ENCODE data around the gene ZNF140. TPM values are rescaled to one million over a fixed set of nuclear protein-coding genes. Genes with fewer than 3 reads are reported as not detected.

Gene ZNF140
- total RNA-seq, 1 experiment from 2014 or later = 16.0 TPM

DNA sequence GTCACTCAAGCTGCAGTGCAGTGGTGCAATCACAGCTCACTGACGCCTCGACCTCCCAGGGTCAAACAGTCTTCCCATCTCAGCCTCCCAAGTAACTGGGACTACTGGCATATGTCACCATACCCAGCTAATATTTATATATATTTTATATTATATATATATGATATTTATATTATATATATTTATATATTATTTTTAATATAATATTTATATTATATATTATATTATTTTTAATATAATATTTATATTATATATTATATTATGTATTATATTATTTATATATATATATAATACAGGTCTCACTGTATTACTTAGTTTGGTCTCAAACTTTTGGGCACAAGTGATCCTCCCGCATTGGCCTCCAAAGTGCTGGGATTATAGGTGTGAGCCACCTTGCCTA is 34.0 kb upstream of the ZNF140 start:
- BruUV-seq (replicated peaks) = no TSS peak
- peaks cover 34% of the 10 kb centered on the region for H3K9me3 Mint-ChIP-seq (ENCODE audit: low read depth, unreplicated experiment)
- TF ChIP-seq, protein P1, sequence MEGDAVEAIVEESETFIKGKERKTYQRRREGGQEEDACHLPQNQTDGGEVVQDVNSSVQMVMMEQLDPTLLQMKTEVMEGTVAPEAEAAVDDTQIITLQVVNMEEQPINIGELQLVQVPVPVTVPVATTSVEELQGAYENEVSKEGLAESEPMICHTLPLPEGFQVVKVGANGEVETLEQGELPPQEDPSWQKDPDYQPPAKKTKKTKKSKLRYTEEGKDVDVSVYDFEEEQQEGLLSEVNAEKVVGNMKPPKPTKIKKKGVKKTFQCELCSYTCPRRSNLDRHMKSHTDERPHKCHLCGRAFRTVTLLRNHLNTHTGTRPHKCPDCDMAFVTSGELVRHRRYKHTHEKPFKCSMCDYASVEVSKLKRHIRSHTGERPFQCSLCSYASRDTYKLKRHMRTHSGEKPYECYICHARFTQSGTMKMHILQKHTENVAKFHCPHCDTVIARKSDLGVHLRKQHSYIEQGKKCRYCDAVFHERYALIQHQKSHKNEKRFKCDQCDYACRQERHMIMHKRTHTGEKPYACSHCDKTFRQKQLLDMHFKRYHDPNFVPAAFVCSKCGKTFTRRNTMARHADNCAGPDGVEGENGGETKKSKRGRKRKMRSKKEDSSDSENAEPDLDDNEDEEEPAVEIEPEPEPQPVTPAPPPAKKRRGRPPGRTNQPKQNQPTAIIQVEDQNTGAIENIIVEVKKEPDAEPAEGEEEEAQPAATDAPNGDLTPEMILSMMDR (IDR thresholded peaks at IDR 0.05; ENCODE audit: unreplicated experiment) = no peak

DNA sequence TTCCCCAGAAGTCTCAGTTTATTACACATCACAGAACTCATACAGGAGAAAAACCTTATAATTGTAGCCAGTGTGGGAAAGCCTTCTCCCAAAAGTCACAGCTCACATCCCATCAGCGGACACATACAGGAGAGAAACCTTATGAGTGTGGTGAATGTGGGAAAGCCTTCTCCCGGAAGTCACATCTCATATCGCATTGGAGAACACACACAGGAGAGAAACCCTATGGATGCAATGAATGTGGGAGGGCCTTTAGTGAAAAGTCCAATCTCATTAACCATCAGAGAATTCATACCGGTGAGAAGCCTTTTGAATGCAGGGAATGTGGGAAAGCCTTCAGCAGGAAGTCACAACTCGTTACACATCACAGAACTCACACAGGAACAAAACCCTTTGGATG is 23.3 kb upstream of the ZNF140 start:
- Mint-ChIP-seq H3K36me3 (ENCODE audit: insufficient read depth, unreplicated experiment) (peaks cover 50% of the 10 kb centered on the region), H3K4me1 (ENCODE audit: low read depth, unreplicated experiment) (no peaks in the 10 kb centered on the region), H3K4me3 (ENCODE audit: low read depth, unreplicated experiment) (no peak overlapping the region), H3K27me3 (ENCODE audit: unreplicated experiment) (no peaks in the 10 kb centered on the region), H3K9me3 (ENCODE audit: low read depth, unreplicated experiment) (peaks cover 30% of the 10 kb centered on the region), H3K27ac (ENCODE audit: unreplicated experiment) (peak overlapping the region; percentile 73)
- no peak for DNase-seq
- CTCF ChIA-PET = no interaction called here
- intact Hi-C loops (cut with micrococcal nuclease; ENCODE audit: unreplicated experiment) = no loop called here
- TF ChIP-seq, protein P1 (IDR thresholded peaks at IDR 0.05; ENCODE audit: unreplicated experiment) = no peak
- no TSS peak for BruUV-seq (replicated peaks)

More for the DNA sequence above, 34.0 kb upstream of the ZNF140 start:
- intact Hi-C loops (cut with micrococcal nuclease; ENCODE audit: unreplicated experiment) = no loop called here
- DNase-seq = no peak
- H3K27me3 Mint-ChIP-seq (ENCODE audit: unreplicated experiment) = no peaks in the 10 kb centered on the region
- H3K36me3 Mint-ChIP-seq (ENCODE audit: insufficient read depth, unreplicated experiment) = peaks cover 82% of the 10 kb centered on the region
- H3K27ac Mint-ChIP-seq (ENCODE audit: unreplicated experiment) = no peak overlapping the region
- H3K4me1 Mint-ChIP-seq (ENCODE audit: low read depth, unreplicated experiment) = no peaks in the 10 kb centered on the region
- no peak overlapping the region for H3K4me3 Mint-ChIP-seq (ENCODE audit: low read depth, unreplicated experiment)
- CTCF ChIA-PET = no interaction called here

DNA sequence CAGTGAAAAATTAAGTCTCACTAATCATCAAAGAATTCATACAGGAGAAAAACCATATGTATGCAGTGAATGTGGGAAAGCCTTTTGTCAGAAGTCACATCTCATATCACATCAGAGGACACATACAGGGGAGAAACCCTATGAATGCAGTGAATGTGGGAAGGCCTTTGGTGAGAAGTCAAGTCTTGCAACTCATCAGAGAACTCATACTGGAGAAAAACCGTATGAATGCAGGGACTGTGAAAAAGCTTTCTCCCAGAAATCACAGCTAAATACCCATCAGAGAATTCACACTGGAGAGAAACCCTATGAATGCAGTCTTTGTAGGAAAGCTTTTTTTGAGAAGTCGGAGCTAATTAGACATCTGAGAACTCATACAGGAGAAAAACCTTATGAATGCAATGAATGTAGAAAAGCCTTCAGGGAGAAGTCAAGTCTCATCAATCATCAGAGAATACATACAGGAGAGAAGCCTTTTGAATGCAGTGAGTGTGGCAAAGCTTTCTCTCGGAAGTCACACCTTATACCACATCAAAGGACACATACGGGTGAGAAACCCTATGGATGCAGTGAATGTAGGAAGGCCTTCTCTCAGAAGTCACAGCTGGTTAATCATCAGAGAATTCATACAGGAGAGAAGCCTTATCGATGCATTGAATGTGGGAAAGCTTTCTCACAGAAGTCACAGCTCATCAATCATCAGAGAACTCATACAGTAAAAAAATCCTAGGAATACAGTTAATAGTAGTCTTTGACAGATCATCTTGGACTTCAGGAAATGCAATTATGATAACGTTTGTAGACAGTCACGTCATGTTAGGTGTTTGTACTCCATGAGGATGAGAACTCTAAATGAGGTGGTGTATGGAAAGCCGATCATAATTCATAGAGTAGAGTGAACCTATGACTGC is 22.3 kb upstream of the ZNF140 start:
- CTCF ChIA-PET = no interaction called here
- Mint-ChIP-seq H3K36me3 (ENCODE audit: insufficient read depth, unreplicated experiment) (peaks cover 42% of the 10 kb centered on the region), H3K9me3 (ENCODE audit: low read depth, unreplicated experiment) (peaks cover 30% of the 10 kb centered on the region), H3K4me3 (ENCODE audit: low read depth, unreplicated experiment) (no peak overlapping the region), H3K4me1 (ENCODE audit: low read depth, unreplicated experiment) (no peaks in the 10 kb centered on the region), H3K27me3 (ENCODE audit: unreplicated experiment) (no peaks in the 10 kb centered on the region), H3K27ac (ENCODE audit: unreplicated experiment) (peak overlapping the region; percentile 73)
- BruUV-seq (replicated peaks) = TSS peak; percentile 11
- TF ChIP-seq, protein P1 (IDR thresholded peaks at IDR 0.05; ENCODE audit: unreplicated experiment) = no peak
- intact Hi-C loops (cut with micrococcal nuclease; ENCODE audit: unreplicated experiment) = no loop called here
- DNase-seq = no peak

DNA sequence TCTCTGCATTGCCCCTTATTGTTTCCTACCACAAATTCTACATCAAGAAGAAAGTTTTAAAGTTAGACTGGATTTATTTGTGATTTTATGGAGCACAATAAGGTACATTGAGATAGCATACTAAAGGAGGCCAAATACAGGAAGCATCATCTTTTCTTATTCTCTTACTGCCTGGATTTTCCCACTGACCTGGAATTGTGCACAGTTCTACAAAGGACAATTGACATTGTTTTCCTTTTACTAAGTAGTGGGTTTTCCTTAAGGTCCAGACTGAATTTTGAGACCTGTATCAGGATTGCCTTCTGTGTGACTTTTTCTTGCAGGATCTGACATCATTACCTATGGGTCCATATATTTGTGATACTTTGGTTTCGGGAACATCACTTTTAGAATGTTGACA is 18.8 kb upstream of the ZNF140 start:
- H3K27me3 Mint-ChIP-seq (ENCODE audit: unreplicated experiment) = no peaks in the 10 kb centered on the region
- no peak for DNase-seq
- H3K4me3 Mint-ChIP-seq (ENCODE audit: low read depth, unreplicated experiment) = no peak overlapping the region
- H3K4me1 Mint-ChIP-seq (ENCODE audit: low read depth, unreplicated experiment) = no peaks in the 10 kb centered on the region
- peaks cover 31% of the 10 kb centered on the region for H3K9me3 Mint-ChIP-seq (ENCODE audit: low read depth, unreplicated experiment)
- H3K36me3 Mint-ChIP-seq (ENCODE audit: insufficient read depth, unreplicated experiment) = peaks cover 24% of the 10 kb centered on the region
- no peak overlapping the region for H3K27ac Mint-ChIP-seq (ENCODE audit: unreplicated experiment)
- BruUV-seq (replicated peaks) = no TSS peak
- CTCF ChIA-PET = no interaction called here
- intact Hi-C loops (cut with micrococcal nuclease; ENCODE audit: unreplicated experiment) = no loop called here
- TF ChIP-seq, protein P1 (IDR thresholded peaks at IDR 0.05; ENCODE audit: unreplicated experiment) = no peak
